HG02981 (cell line): ENCODE data around the gene ZNF783.
"Not testable (repeated sequence)": the region's sequence is repeated elsewhere in the genome, so short reads cannot be mapped to it uniquely, and the experiment has no call there.

Source experiments
- ATAC-seq: cut with Tn5 transposase; IDR thresholded peaks from one replicate; pipeline ENCODE4 v1.9.1; 2021; ENCODE audit warnings: mild to moderate bottlenecking, moderate library complexity; ENCODE audit not compliant: unreplicated experiment

Gene ZNF783

DNA sequence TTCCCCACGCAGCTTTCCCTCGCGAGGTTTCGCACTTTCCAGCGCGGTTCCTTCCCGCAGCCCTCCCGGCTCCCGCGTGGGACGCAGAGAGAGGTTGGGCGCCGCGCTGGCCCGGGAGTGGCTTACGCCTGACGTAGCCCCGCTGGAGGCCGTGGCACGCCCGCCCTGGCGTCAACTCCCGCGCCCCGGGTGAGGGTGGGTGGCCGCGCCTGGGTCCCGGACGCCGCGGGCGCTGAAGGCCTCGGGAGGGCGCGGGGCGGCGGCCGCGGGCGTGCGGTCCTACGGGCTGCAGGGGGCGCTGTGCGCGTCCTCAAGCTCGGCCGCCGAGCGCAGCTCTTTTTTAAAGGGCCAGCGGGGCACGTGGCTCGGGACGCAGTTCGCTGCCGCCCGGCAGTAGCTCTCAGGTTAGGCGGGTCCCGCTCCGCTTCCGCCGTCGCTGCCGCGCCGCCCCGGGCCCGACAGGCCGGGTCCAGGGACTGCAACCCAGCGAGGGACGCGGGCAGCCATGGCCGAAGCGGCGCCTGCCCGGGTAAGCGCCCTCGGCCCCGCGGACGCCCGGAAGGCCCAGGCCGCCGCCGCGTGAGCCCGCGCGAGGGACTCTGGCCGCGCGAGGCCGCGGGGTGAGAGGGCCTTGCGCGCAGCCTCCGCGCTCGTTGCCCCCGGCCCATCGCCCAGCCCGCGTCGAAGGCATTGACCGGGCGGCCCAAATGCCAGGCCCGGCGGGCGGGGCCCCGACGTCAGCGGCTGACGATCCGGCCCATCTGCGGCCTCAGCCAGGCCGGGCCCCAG is at the start of gene ZNF783:
TSS of gene ZNF783 (plus strand) at position 368 of the 789 bp plus-strand sequence. CDS start at position 506, 138 bp downstream.
- peak; percentile 80 for ATAC-seq

DNA sequence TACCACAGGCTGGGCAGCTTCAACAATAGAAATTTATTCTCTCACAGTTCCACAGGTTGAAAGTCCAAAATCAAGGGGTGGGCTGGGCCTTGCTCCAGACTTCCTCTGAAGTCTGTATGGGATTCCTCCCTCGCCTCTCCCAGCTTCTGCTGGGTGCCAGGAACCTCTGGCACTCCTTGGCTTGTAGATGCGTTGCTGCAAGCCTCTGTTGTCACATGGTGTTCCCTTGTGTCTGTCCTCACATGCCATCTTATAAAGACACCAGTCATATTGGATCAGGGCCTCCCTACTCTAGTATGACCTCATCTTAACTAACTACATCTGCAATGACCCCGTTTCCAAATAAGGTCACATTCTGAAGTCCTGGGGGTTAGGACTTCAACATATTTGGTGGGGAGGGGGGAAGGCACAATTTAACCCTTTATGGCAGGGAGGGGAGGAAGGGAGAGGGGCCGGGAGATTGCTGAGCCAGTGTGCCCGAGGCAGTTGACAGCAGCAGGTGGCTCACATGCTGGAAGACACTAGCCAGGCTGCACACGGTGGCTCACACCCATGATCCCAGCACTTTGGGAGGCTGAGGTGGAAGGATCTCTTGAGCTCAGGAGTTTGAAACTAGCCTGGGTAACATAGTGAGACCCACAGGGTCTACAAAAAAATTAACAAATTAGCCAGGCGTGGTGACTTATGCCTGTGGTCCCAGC is 47.8 kb upstream of the ZNF783 start:
- no peak for ATAC-seq

DNA sequence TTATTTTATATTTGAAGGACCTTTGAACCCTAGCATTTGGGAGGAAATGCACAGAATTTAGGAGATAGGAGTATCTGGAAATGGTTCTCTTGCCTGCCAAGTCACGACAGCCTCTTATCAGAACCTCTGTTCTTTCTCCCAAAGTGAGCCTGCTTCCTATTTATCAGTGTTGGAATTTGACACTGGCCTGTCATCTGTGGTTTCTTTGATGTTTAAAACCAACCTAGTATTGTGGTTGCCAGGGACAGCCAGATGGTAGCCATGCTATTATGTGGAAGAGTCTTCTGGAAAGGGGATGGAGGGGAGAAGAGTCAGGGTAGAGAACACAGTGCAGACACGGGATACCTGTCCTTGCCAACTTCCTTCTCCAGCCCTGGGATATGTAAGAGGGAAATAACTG is 45.6 kb upstream of the ZNF783 start:
- ATAC-seq = no peak

DNA sequence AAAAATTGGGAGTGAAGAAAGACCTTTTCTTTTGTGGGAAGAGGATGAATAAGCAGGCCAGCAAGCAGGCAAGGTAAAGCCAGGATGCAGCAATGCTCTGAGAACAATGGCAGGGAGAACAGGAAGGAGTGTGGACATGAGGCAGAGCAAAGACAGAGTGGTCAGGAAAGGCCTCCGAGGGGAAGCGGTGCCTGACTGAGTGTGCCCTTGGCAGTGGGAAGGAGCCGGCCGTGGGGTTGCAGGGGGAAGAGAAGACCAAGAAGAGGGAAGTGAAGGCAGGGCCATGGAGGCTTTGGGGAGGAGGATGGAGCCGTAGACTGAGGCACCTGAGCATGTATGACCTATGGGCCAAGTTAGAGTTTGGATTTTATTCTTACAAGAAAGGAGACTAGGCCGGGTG is 44.4 kb upstream of the ZNF783 start:
- ATAC-seq = no peak

DNA sequence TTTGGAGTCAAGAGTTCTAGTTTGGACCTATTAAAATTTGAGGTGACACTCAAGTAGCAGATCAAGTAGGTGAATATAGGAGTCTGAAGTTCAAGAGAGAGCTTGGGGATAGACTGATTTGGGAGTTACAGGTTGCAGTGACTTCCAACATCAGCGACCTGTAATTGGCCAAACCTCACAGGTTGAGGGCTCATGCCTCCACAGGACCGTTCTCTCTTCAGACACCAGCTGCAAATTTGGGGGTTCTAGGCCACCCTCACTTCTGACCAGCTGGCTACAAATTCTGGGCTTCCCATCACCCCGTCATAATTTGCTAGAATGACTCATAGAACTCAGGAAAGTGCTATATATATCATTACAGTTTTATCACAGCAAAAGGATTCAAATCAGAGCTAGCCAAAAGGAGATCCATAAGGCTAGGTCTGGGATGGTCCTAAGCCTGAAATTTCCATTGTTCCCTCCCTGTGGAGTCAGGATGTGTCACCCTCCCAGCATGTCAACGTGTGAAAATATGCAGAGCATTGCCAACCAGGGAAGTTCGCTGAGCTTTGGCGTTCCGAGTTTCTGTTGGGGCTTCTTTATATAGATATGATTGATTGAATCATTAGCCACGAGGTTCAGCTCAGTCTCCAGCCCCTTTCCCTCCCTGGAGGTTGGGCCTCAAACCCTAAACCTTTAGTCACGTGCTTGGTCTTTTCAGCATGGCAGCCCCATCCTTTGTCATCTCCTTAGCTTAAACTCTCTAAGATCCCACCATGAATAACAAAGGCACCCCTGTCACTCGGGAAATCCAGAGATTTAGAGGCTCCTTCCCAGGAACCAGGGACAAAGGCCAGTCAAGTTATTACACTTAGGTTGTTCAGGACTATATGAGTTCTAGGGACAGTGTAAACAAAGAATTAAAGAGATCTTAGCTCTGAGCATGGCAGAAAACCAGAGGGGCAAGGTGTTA is 43.3 kb upstream of the ZNF783 start:
- no peak for ATAC-seq

DNA sequence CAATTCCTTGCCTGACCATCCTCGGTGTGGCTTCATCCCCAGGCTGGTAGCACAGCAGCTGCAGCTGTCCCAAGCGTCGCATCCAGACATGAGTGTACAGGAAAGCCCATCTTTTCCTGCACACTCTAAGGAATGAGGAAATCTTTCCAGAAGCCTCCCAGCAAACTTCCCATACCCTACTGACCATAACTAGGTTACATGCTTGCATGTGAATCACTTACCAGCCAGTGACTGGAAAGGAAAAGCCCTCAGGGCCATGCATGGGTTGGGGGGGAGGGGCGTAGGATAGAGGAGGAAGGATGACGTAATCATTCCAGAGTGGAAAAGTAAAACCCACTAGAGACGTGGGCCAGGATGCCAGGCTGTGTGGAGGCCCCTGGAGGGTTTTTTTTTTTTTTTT is 41.5 kb upstream of the ZNF783 start:
- ATAC-seq = no peak

DNA sequence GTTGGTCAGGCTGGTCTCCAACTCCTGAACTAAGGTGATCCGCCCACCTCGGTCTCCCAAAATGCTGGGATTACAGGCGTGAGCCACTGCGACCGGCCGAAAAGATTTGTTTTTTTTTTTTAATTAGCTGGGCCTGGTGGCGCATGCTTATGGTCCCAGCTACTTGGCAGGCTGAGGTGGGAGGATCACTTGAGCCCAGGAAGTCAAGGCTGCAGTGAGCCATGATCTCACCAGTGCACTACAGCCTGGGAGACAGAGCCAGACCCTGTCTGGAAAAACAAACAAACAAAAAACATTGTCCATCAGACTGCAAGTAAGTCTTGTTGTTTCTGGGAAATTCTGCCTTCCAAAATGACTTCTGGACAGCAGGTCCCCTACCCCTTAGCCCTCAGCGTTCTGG is 38.8 kb upstream of the ZNF783 start:
- ATAC-seq = no peak

DNA sequence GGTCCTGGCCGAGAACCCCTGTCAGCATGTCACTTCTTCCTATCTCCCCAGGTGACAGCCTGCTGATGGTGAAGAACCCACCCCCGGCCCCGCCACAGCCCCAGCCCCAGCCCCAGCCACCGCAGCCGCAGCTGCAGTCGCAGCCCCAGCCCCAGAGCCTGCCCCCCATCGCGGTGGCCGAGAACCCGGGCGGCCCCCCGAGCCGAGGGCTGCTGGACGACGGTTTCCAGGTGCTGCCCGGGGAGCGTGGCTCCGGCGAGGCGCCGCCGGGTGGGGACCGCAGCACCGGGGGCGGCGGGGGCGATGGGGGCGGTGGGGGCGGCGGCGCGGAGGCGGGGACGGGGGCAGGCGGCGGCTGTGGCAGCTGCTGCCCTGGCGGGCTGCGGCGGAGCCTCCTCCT is 38.2 kb upstream of the ZNF783 start:
- no peak for ATAC-seq

DNA sequence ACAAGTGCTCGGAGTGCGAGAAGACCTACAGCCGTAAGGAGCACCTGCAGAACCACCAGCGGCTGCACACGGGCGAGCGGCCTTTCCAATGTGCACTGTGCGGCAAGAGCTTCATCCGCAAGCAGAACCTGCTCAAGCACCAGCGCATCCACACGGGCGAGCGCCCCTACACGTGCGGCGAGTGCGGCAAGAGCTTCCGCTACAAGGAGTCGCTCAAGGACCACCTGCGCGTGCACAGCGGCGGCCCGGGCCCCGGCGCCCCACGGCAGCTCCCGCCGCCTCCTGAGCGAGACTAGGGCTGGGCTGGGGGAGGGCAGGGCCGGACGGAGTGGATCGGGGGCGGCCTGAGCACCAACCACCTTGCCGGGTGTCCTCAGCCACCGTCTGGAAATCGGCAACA is 37.6 kb upstream of the ZNF783 start:
- no peak for ATAC-seq

DNA sequence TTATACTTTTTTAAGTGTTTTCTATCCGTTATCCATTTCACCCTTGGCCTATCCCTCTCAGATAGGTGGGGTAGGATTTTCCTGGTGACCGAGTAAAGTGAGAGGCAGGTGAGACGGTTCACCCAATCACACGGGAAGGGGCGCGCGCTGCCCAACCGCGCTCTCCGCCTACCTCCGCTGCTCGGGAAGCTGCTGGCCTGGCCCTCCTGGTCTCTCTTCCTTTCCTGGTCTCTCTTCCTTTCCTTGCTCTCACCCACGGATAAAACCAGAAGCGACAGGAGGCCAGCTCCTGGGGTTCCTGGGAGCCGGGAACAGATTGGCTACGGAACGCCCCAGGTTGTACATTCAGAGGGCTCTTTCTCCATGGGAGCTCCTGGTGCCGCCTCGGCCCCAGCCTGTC is 36.9 kb upstream of the ZNF783 start:
- ATAC-seq = no peak

DNA sequence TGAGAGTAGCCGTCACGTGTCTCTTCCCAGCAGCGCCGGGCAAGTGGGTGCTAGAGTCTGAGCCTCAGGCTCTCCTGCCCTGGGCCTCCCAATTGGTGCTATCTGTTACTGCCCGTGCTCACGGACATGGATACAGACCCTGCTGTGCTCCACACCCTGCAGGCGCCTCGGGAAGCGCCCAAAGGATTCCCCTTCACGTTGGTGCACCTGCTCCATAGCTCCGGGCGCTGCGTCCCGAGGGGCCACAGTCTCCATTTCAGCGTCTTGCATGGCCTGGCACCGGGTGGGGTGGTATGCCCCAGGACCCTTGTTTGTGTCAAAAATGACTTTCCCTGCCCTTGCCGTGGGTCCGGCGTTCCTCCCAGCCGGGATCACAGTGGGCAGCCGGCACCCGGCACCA is 36.3 kb upstream of the ZNF783 start:
- ATAC-seq = no peak

DNA sequence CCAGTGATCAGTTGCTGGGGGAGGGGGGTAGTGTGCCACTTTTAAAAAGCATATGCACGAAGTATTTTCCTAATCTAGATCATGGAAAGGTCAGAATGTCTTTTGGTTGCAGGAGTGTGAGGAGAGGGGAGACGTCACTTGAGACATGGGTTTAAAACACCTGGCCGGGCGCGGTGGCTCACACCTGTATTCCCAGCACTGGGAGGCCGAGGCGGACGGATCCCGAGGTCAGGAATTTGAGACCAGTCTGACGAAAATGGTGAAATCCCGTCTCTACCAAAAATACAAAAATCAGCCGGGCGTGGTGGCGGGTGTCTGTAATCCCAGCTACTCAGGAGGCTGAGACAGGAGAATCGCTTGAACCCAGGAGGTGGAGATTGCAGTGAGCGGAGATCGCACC is 35.6 kb upstream of the ZNF783 start:
- not testable (repeated sequence) for ATAC-seq

DNA sequence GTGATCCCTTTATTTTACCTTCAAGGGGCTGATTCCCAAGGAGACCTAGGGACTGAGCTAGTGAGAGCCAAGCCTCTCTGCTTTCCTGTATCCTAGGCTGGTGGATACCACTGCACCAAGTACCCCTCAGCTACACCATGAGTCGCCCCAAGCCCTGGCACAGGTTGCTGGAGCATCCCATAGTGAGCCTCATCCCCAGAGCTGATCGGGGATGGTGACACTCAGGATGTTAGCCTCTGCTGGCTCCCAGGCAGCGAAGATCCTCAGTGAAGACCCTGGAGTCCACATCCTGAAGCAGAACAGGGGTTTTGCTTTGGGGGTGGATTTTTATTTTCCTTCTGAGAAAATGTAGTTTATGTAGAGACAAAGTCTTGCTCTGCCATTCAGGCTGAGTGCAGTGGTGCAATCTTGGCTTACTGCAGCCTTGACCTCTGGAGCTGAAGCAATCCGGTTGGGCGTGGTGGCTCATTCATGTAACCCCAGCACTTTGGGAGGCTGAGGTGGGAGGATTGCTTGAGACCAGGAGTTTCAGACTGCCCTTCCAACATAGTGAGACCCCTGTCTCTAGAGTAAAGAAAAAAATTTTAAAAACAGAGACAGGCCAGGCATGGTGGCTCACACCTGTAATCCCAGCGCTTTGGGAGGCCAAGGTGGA is 35.0 kb upstream of the ZNF783 start:
- no peak for ATAC-seq

DNA sequence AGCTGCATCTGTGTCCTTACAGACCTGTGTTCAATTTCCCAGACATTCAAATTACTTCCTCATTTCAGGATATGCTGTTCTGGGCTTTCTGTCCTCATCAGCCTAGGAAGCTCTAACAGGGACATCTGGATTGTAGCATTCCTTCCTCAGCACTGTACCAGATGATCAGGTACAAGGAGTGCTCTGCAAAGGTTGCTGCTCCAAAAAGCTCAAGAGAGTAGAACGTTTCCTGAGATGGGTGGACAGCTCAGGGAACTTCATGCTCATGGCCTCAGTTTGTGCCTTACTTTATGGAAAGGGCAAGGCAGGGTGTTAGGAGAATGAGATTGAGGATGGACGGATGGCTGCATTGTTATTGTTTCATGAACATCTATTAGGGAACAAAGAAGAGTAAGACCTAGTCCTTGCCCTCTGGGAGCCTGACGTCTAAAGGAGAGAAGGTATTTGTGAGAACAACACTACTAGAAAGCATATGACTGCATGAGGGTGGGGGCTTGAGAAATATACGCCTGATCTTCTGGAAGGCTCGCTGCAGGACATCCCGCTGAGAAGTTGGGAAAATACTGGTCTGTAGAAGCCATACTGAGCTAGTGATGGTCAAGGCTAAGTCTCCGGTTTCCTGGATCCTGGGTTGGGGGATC is 33.0 kb upstream of the ZNF783 start:
- no peak for ATAC-seq

DNA sequence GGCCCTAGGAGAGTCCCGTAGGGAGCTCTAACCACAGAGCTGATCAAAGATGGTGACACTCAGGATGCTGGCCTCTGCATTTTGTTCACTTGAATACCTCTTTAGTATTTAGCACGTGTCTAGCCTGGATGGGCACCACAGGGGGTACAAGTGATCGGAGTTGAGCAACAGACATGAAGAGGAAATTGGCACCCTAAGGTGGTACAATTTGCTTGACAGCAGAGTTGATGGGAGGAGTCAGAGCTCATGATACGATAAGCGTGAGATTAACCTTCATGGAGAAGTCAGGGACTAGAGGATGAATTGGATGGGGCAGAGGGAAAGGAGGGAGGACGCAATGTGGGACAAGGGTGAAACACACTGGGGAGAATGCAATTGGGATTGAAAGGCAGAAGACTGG is 32.5 kb upstream of the ZNF783 start:
- ATAC-seq = no peak

DNA sequence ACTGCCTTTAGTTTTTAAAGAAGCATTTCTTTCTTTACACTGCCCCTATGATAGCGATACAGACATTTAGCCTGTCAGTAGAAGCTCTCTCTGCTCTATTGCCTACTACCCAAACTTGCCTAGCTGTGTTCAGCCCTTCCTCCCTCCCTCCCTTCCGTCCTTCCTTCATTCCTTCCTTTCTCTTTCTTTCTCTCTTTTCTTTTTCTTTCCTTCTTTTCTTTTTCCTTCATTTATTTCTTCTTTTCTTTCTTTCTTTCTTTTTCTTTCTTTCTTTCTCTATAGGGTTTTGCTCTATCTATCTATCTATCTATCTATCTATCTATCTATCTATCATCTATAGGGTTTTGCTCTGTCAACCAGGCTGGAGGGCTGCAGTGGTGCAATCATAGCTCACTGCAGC is 29.6 kb upstream of the ZNF783 start:
- no peak for ATAC-seq

DNA sequence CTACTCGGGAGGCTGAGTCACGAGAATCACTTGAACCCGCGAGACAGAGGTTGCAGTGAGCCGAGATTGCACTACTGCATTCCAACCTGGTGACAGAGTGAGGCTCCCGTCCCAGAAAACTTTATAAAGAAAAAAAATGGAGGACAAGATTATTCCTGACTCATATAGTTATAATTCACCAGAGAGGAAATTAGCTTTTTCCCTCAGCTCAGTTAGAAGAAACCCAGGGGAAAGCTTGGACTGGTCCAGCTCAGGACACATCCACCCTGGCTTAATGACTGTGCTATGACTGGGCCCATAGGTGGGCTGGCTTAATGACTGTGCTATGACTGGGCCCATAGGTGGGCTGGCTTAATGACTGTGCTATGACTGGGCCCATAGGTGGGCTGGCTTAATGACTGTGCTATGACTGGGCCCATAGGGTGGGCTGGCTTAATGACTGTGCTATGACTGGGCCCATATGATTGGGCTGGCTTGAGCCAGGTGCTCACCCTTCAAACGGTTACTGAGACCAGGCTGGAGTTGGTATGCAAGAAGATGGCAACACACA is 28.3 kb upstream of the ZNF783 start:
- not testable (repeated sequence) for ATAC-seq

DNA sequence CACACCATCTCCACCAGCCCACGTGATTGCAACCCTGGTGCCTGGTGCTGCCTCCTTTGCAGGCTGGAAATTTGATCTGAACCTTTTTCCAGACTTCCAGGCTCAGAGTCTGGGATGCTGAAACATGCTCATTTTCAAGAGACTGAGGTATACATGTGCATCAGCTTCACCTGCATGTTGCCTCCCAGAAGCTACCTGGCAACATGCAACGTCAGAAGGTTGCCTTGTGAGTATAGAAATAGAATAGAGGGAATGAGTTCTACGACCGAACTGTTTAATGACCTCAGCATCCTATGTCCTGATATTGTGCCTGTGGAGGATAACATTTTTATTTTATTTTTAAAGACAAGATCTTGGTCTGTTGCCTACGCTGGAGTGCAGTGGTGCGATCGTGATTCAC is 24.5 kb upstream of the ZNF783 start:
- no peak for ATAC-seq

DNA sequence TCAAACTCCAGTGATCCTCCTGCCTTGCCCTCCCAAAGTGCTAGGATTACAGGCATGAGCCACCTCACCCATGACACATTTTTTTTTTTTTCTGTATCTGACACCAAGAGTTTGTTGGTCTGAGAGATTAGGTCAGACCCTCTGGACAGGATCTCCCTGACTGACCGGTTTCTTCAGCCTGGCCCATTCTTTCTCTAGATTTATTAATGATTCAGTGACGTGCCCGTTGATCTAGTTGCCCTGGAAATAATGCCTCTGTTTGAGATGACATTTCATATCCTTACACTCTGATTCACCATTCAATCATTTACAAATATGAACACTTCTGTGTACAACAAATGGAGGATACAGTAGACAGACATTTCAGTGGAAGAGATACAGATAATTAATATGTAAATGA is 23.9 kb upstream of the ZNF783 start:
- ATAC-seq = no peak
